ENCODE measurements around the gene VEZF1.

DNA sequence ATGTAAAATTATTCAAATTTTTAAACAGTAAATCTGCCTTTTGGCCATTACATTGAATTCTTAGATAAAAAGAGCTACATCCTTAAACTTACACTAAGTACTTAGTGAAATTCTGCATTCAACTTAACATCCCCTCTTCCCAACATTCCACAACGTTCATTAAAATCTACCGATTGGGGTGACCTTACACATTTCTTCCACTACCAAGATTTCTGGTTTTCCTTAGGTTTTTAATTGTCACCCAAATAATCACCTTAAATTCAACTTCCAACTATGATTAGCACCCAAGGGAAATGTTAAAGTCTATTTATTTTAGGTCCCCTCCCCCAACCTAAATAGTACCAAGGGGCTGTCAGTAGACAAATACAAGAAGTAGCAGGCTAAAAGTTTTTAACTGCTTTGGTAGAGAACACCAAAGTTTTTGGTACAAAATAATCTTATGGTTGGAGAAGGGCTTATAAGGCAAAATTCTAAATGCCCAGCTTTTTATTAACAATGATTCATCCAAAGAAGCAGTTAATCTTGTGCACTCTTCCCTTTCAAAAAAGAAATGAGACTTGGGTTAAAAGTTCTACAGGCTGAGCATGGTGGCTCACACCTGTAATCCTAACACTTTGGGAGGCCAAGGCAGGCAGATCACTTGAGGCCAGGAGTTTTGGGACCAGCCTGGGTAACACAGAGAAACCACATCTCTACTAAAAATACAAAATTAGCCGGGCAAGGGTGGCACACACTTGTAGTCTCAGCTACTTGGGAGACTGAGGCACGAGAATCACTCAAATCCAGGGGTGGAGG, 14.3 kb upstream of the VEZF1 start:
- TF ChIP-seq EZH2 (IDR thresholded peaks at IDR 0.05; ENCODE audit: borderline replicate concordance, low read depth, low read length, severe bottlenecking) (no peak), FOS (IDR thresholded peaks at IDR 0.05; ENCODE audit: borderline replicate concordance, insufficient read depth, low read length) (no peak), POLR2A (IDR thresholded peaks at IDR 0.05; ENCODE audit: low read depth, low read length) (no peak)
- TF ChIP-seq, protein P1, sequence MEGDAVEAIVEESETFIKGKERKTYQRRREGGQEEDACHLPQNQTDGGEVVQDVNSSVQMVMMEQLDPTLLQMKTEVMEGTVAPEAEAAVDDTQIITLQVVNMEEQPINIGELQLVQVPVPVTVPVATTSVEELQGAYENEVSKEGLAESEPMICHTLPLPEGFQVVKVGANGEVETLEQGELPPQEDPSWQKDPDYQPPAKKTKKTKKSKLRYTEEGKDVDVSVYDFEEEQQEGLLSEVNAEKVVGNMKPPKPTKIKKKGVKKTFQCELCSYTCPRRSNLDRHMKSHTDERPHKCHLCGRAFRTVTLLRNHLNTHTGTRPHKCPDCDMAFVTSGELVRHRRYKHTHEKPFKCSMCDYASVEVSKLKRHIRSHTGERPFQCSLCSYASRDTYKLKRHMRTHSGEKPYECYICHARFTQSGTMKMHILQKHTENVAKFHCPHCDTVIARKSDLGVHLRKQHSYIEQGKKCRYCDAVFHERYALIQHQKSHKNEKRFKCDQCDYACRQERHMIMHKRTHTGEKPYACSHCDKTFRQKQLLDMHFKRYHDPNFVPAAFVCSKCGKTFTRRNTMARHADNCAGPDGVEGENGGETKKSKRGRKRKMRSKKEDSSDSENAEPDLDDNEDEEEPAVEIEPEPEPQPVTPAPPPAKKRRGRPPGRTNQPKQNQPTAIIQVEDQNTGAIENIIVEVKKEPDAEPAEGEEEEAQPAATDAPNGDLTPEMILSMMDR (IDR thresholded peaks at IDR 0.05; ENCODE audit: extremely low read depth in 1 of 2, insufficient read depth in 1 of 2, low read depth in 1 of 2, low read length in 2 of 2), result no peak

Measured in endothelial cell of umbilical vein (primary cell).